Spleen (tissue), 11 donors: Measurements from ENCODE around the gene DSCAML1. TPM values are rescaled to one million over a fixed set of nuclear protein-coding genes. Genes with fewer than 3 reads are reported as not detected.

Source experiments
- DNase-seq: peaks from one replicate; pipeline ENCODE4 v3.0.0-alpha.2; 2020
- H3K27ac ChIP-seq, 8 donors: fragments of 200-600 bp; sonication (generic) in 7 of 8; 1 replicate in 4 of 8; 2 replicates in 4 of 8; pipeline versions ENCODE4 v1.5.0 to v1.8.0; 2016 to 2021; ENCODE audit warnings: inconsistent platforms in 4 of 8, mild to moderate bottlenecking in 4 of 8, moderate library complexity in 1 of 8
- H3K27me3 ChIP-seq, 7 donors: fragments of 200-600 bp; sonication (generic) in 6 of 7; replicated peaks in 1 of 7; 1 replicate in 4 of 7; 2 replicates in 3 of 7; pipeline versions ENCODE4 v1.5.0 to v1.8.0; 2016 to 2021; ENCODE audit warnings: inconsistent platforms in 3 of 7, mild to moderate bottlenecking in 1 of 7
- H3K36me3 ChIP-seq, 6 donors: fragments of 200-600 bp; sonication (generic) in 5 of 6; 1 replicate in 4 of 6; 2 replicates in 2 of 6; pipeline versions ENCODE4 v1.5.0 to v1.8.0; 2016 to 2021; ENCODE audit warnings: inconsistent platforms in 2 of 6
- H3K4me1 ChIP-seq, 6 donors: fragments of 200-600 bp; sonication (generic) in 5 of 6; 1 replicate in 3 of 6; 2 replicates in 3 of 6; pipeline versions ENCODE4 v1.5.0 to v1.8.0; 2016 to 2021; ENCODE audit warnings: inconsistent platforms in 3 of 6
- H3K4me3 ChIP-seq, 8 donors: fragments of 200-600 bp; sonication (generic) in 7 of 8; 1 replicate in 4 of 8; 2 replicates in 4 of 8; pipeline versions ENCODE4 v1.5.0 to v1.8.0; 2016 to 2021; ENCODE audit warnings: inconsistent platforms in 4 of 8, mild to moderate bottlenecking in 4 of 8, moderate library complexity in 2 of 8
- H3K9me3 ChIP-seq, 8 donors: fragments of 200-600 bp; sonication (generic) in 7 of 8; 1 replicate in 4 of 8; 2 replicates in 4 of 8; pipeline versions ENCODE4 v1.5.0 to v1.8.0; 2016 to 2021; ENCODE audit warnings: inconsistent platforms in 4 of 8
- POLR2A ChIP-seq, 3 donors: fragments of 450-650 bp; IDR thresholded peaks; one replicate each; pipeline ENCODE4 v1.5.1; 2017; ENCODE audit warnings: antibody characterized with exemption in 3 of 3, mild to moderate bottlenecking in 1 of 3
- POLR2AphosphoS5 ChIP-seq, 3 donors: sonication (generic); formaldehyde crosslinking; IDR thresholded peaks; one replicate each; pipeline ENCODE4 v1.5.1; 2017; ENCODE audit warnings: antibody characterized with exemption in 3 of 3
- WGBS, 5 donors: extraction: QIAGEN DNeasy Blood & Tissue Kit in 3 of 5; methylation state at CpG; one replicate each; pipeline versions ENCODE4 v1.1.5 to v1.1.7; 2013 to 2018; 5-methylcytosine and 5-hydroxymethylcytosine counted together
- intact Hi-C: fragments of 100-400 bp; cut with DNase I; formaldehyde crosslinking; loops from one replicate; pipeline ENCODE4 v1.15.0; 2023; ENCODE audit warnings: low total_unique reads
- polyA plus RNA-seq, 3 donors: library from polyadenylated mRNA; stranded (reverse); fragments of 200-250 nt; gene quantifications; one replicate each; pipeline ENCODE4 v1.2.1, GENCODE V29; 2013
- total RNA-seq, 7 donors: library from RNA; depleted of rRNA in 3 of 7; stranded (reverse); fragments of >200 nt in 3 of 7; fragmentation: NEBNext Ultra II Directional in 4 of 7; extraction: Animal tissue kit (Norgen Biotek cat#: 25700) in 4 of 7; gene quantifications; one replicate each; pipeline versions ENCODE4 v1.1.0 to v1.2.1, GENCODE V29; 2016 to 2021
- TF ChIP-seq, protein P1 (sequence below), 11 experiments: fragments of 200-600 bp in 7 of 11; fragments of 450-650 bp in 4 of 11; sonication (generic) in 4 of 11; IDR thresholded peaks in 8 of 11; conservative IDR thresholded peaks in 3 of 11; 1 replicate in 7 of 11; 2 replicates in 4 of 11; pipeline versions ENCODE4 v1.4.0 to v1.8.0; 2016 to 2021; ENCODE audit warnings: antibody characterized with exemption in 11 of 11, inconsistent platforms in 4 of 11, mild to moderate bottlenecking in 1 of 11
- donor health status: healthy with polysubstance abuse.
- donor health status: DM: no; HTN: no; CAD: no; lungs with moderate emphysema.
- donor health status: DM: no; HTN: no; CAD: no.
- donor health status: Bipolar disorder and iron deficiency.
- donor health status: healthy.
- donor health status: DM: no; HTN: no; CAD: no.
- donor health status: DM: yes; HTN: yes; CAD: no.

The DSCAML1 gene
- total and polyA plus RNA-seq, 10 donors: 0.07 to 10.7 (median 2.3) TPM

- peak; percentile 51 for DNase-seq
- H3K27me3 ChIP-seq: peaks cover 0 to 5% (median 0%) of the 10 kb centered on the region in 7 donors
Measured at GRCh38 chr11:117421041-117421440, 376.0 kb downstream of the DSCAML1 start.

GRCh38 chr11:117420598-117420997 is 376.4 kb downstream of the DSCAML1 start:
- Histone ChIP-seq H3K27me3 (peaks cover 0 to 5% (median 0%) of the 10 kb centered on the region in 7 donors), H3K9me3 (no peaks in the 10 kb centered on the region), H3K36me3 (no peaks in the 10 kb centered on the region), H3K4me1 (no peaks in the 10 kb centered on the region), H3K4me3 (no peak overlapping the region), H3K27ac (no peak overlapping the region)
- DNase-seq: no peak
- intact Hi-C loops: no loop called here
- WGBS, 5 donors: 89 to 98% (median 93%) methylated on average over 6 of the region's 6 CpGs
- TF ChIP-seq POLR2AphosphoS5 (IDR thresholded peaks at IDR 0.05) (no peak), POLR2A (IDR thresholded peaks at IDR 0.05) (no peak)
- TF ChIP-seq, protein P1, sequence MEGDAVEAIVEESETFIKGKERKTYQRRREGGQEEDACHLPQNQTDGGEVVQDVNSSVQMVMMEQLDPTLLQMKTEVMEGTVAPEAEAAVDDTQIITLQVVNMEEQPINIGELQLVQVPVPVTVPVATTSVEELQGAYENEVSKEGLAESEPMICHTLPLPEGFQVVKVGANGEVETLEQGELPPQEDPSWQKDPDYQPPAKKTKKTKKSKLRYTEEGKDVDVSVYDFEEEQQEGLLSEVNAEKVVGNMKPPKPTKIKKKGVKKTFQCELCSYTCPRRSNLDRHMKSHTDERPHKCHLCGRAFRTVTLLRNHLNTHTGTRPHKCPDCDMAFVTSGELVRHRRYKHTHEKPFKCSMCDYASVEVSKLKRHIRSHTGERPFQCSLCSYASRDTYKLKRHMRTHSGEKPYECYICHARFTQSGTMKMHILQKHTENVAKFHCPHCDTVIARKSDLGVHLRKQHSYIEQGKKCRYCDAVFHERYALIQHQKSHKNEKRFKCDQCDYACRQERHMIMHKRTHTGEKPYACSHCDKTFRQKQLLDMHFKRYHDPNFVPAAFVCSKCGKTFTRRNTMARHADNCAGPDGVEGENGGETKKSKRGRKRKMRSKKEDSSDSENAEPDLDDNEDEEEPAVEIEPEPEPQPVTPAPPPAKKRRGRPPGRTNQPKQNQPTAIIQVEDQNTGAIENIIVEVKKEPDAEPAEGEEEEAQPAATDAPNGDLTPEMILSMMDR (IDR thresholded peaks at IDR 0.05 in 8 of 11, conservative IDR thresholded peaks at IDR 0.05 in 3 of 11): no peak

More at GRCh38 chr11:117421041-117421440, 376.0 kb downstream of the DSCAML1 start:
- WGBS, 5 donors: 76 to 83% (median 80%) methylated on average over 13 of the region's 13 CpGs
- TF ChIP-seq, protein P1 (IDR thresholded peaks at IDR 0.05 in 8 of 11, conservative IDR thresholded peaks at IDR 0.05 in 3 of 11): no peak
- TF ChIP-seq POLR2A (IDR thresholded peaks at IDR 0.05): no peak
- TF ChIP-seq POLR2AphosphoS5 (IDR thresholded peaks at IDR 0.05): no peak
- Histone ChIP-seq H3K4me3 (no peak overlapping the region), H3K27ac (no peak overlapping the region), H3K4me1 (peaks cover 0 to 2% (median 0%) of the 10 kb centered on the region in 6 donors), H3K36me3 (no peaks in the 10 kb centered on the region), H3K9me3 (no peaks in the 10 kb centered on the region)
- intact Hi-C loops: no loop called here

GRCh38 chr11:117420143-117420485 is 376.9 kb downstream of the DSCAML1 start:
- DNase-seq: peak; percentile 74
- peaks cover 0 to 5% (median 0%) of the 10 kb centered on the region in 7 donors for H3K27me3 ChIP-seq
- 76 to 94% (median 91%) methylated on average over 3 to 12 of the region's 12 CpGs for WGBS, 5 donors
- H3K9me3 ChIP-seq: no peaks in the 10 kb centered on the region
- H3K4me3 ChIP-seq: no peak overlapping the region
- no peaks in the 10 kb centered on the region for H3K36me3 ChIP-seq
- H3K27ac ChIP-seq: no peak overlapping the region
- H3K4me1 ChIP-seq: no peaks in the 10 kb centered on the region
- intact Hi-C loops: no loop called here
- TF ChIP-seq, protein P1 (IDR thresholded peaks at IDR 0.05 in 8 of 11, conservative IDR thresholded peaks at IDR 0.05 in 3 of 11): no peak

GRCh38 chr11:117419482-117420142 is 377.4 kb downstream of the DSCAML1 start:
- Histone ChIP-seq H3K27me3 (peaks cover 0 to 5% (median 0%) of the 10 kb centered on the region in 7 donors), H3K9me3 (no peaks in the 10 kb centered on the region), H3K4me3 (no peak overlapping the region), H3K4me1 (no peaks in the 10 kb centered on the region), H3K36me3 (no peaks in the 10 kb centered on the region), H3K27ac (no peak overlapping the region)
- peak; percentile 44 for DNase-seq
- intact Hi-C loops: no loop called here
- 76 to 90% (median 78%) methylated on average over 7 to 12 of the region's 12 CpGs for WGBS, 5 donors
- TF ChIP-seq, protein P1 (IDR thresholded peaks at IDR 0.05 in 8 of 11, conservative IDR thresholded peaks at IDR 0.05 in 3 of 11): no peak
- no peak for TF ChIP-seq POLR2A (IDR thresholded peaks at IDR 0.05)
- no peak for TF ChIP-seq POLR2AphosphoS5 (IDR thresholded peaks at IDR 0.05)
